IMR-90 (cell line): Measurements from ENCODE around the gene BCL11B. TPM values are rescaled to one million over a fixed set of nuclear protein-coding genes. Genes with fewer than 3 reads are reported as not detected.

Source experiments
- ATAC-seq: fragments of 200-7000 bp; cut with Tn5 transposase; 2 replicates; pipeline ENCODE4 v1.9.1; 2020; ENCODE audit warnings: low read depth, mild to moderate bottlenecking, moderate library complexity
- BruUV-seq: library from RNA; stranded (reverse); fragments of 400-500 nt; replicated peaks from 2 replicates; lab custom pipeline; 2021; lab: Mats Ljungman, UMichigan
- CTCF ChIA-PET: fragments of 300-600 bp; formaldehyde crosslinking; extraction: SDS; loops from one replicate; lab custom pipeline; 2021; ENCODE audit warnings: antibody characterized with exemption; lab: Yijun Ruan, JAX
- POLR2A ChIA-PET: fragments of 300-600 bp; sonication (Branson Sonifier 250); formaldehyde crosslinking; loops from one replicate; lab custom pipeline; 2022; ENCODE audit warnings: antibody characterized with exemption; ENCODE audit not compliant: unreplicated experiment; lab: Charles Lee
- DNase-seq: peaks from one replicate; pipeline ENCODE4 v3.0.0; 2013
- H2AFZ ChIP-seq: replicated peaks from 2 replicates; pipeline ENCODE3; 2013; ENCODE audit warnings: low read length, mild to moderate bottlenecking; ENCODE audit not compliant: poor library complexity
- H2AK5ac ChIP-seq: 2 replicates; pipeline ENCODE4 v1.6.1; 2013; ENCODE audit warnings: low read depth, low read length, inconsistent platforms
- H2AK9ac ChIP-seq: replicated peaks from 2 replicates; pipeline ENCODE3; 2013; ENCODE audit warnings: mild to moderate bottlenecking, low read depth, low read length, moderate library complexity; ENCODE audit not compliant: poor library complexity
- H2BK120ac ChIP-seq: 2 replicates; pipeline ENCODE4 v1.6.1; 2013; ENCODE audit warnings: low read depth, low read length, inconsistent platforms
- H2BK15ac ChIP-seq: 3 replicates; pipeline ENCODE4 v1.6.1; 2013; ENCODE audit warnings: low read depth, low read length, inconsistent platforms
- H2BK20ac ChIP-seq: 2 replicates; pipeline ENCODE4 v1.6.1; 2013; ENCODE audit warnings: low read depth, mild to moderate bottlenecking, inconsistent platforms, low read length, moderate library complexity
- H2BK5ac ChIP-seq: 2 replicates; pipeline ENCODE4 v1.6.1; 2013; ENCODE audit warnings: mild to moderate bottlenecking, low read depth, low read length, inconsistent platforms; ENCODE audit not compliant: poor library complexity, severe bottlenecking
- H3K14ac ChIP-seq: replicated peaks from 2 replicates; pipeline ENCODE4 v1.6.1; 2013; ENCODE audit warnings: low read depth, low read length, inconsistent platforms
- H3K18ac ChIP-seq: 2 replicates; pipeline ENCODE4 v1.6.1; 2013; ENCODE audit warnings: low read depth, low read length, control low read depth
- H3K23ac ChIP-seq: 2 replicates; pipeline ENCODE4 v1.6.1; 2013; ENCODE audit warnings: low read depth, low read length, inconsistent platforms
- H3K27ac ChIP-seq: 2 replicates; pipeline ENCODE4 v1.5.1; 2013; ENCODE audit warnings: mild to moderate bottlenecking, control low read depth, low read length; ENCODE audit not compliant: insufficient read depth
- H3K27me3 ChIP-seq: 2 replicates; pipeline ENCODE4 v1.6.1; 2013; ENCODE audit warnings: low read length; ENCODE audit not compliant: control insufficient read depth, insufficient read depth
- H3K36me3 ChIP-seq: 2 replicates; pipeline ENCODE4 v1.6.1; 2013; ENCODE audit warnings: low read length, mixed read lengths; ENCODE audit not compliant: control insufficient read depth, insufficient read depth
- H3K4ac ChIP-seq: 2 replicates; pipeline ENCODE4 v1.6.1; 2013; ENCODE audit warnings: low read depth, low read length, inconsistent platforms
- H3K4me1 ChIP-seq: 2 replicates; pipeline ENCODE4 v1.6.1; 2013; ENCODE audit warnings: low read length, mixed read lengths; ENCODE audit not compliant: control insufficient read depth, insufficient read depth
- H3K4me2 ChIP-seq: 2 replicates; pipeline ENCODE4 v1.6.1; 2013; ENCODE audit warnings: low read depth, mild to moderate bottlenecking, control low read depth, low read length, moderate library complexity
- H3K4me3 ChIP-seq: 2 replicates; pipeline ENCODE4 v1.5.1; 2013; ENCODE audit warnings: low read depth, mild to moderate bottlenecking, control low read depth, low read length, moderate library complexity; ENCODE audit not compliant: insufficient read depth
- H3K56ac ChIP-seq: 2 replicates; pipeline ENCODE4 v1.6.1; 2013; ENCODE audit warnings: low read length, inconsistent platforms; ENCODE audit not compliant: insufficient read depth; ENCODE audit errors: extremely low read depth
- H3K79me1 ChIP-seq, 2 experiments: 2 replicates each; pipeline ENCODE4 v1.6.1; 2013; ENCODE audit warnings: low read length in 2 of 2, inconsistent platforms in 1 of 2, low read depth in 1 of 2
- H3K9ac ChIP-seq: 2 replicates; pipeline ENCODE4 v1.6.1; 2013; ENCODE audit warnings: low read depth, low read length, control low read depth
- H3K9me1 ChIP-seq: 2 replicates; pipeline ENCODE4 v1.6.1; 2013; ENCODE audit warnings: low read length, inconsistent platforms; ENCODE audit not compliant: insufficient read depth
- H3K9me3 ChIP-seq: 2 replicates; pipeline ENCODE4 v1.6.1; 2013; ENCODE audit warnings: low read length; ENCODE audit not compliant: control insufficient read depth, insufficient read depth
- H4K20me1 ChIP-seq: 2 replicates; pipeline ENCODE4 v1.6.1; 2013; ENCODE audit warnings: low read length, inconsistent platforms; ENCODE audit not compliant: insufficient read depth
- H4K5ac ChIP-seq: 2 replicates; pipeline ENCODE4 v1.6.1; 2013; ENCODE audit warnings: mild to moderate bottlenecking, low read depth, low read length, control low read depth
- H4K8ac ChIP-seq, 2 experiments: 2 replicates each; pipeline ENCODE4 v1.6.1; 2013; ENCODE audit warnings: low read depth in 2 of 2, low read length in 2 of 2, control low read depth in 1 of 2, inconsistent platforms in 1 of 2
- H4K91ac ChIP-seq: 2 replicates; pipeline ENCODE4 v1.6.1; 2013; ENCODE audit warnings: low read depth, low read length, inconsistent platforms; ENCODE audit not compliant: insufficient read depth
- BHLHE40 ChIP-seq: fragments of 150-350 bp; IDR thresholded peaks from 2 replicates; pipeline ENCODE4 v1.6.1; 2016; ENCODE audit warnings: mild to moderate bottlenecking, low read depth, low read length
- CEBPB ChIP-seq: IDR thresholded peaks from 2 replicates; pipeline ENCODE4 v1.6.1; 2012; ENCODE audit warnings: low read depth, low read length, improper control_type of control experiment
- CHD1 ChIP-seq: IDR thresholded peaks from 2 replicates; pipeline ENCODE4 v1.6.1; 2012; ENCODE audit warnings: low read depth, low read length, improper control_type of control experiment
- CTCF ChIP-seq: conservative IDR thresholded peaks from 2 replicates; pipeline ENCODE4 v1.5.1; 2012; ENCODE audit warnings: mild to moderate bottlenecking, low read depth, low read length, improper control_type of control experiment
- ELK1 ChIP-seq: fragments of 150-350 bp; IDR thresholded peaks from 2 replicates; pipeline ENCODE4 v1.6.1; 2016; ENCODE audit warnings: low read depth, mild to moderate bottlenecking, low read length, moderate library complexity, borderline replicate concordance
- FOS ChIP-seq: fragments of 150-350 bp; IDR thresholded peaks from 2 replicates; pipeline ENCODE4 v1.6.1; 2016; ENCODE audit warnings: low read depth, low read length
- MAFK ChIP-seq: IDR thresholded peaks from 2 replicates; pipeline ENCODE4 v1.6.1; 2012; ENCODE audit warnings: low read depth, low read length, improper control_type of control experiment
- MAZ ChIP-seq: IDR thresholded peaks from 2 replicates; pipeline ENCODE4 v1.6.1; 2012; ENCODE audit warnings: low read depth, mild to moderate bottlenecking, low read length, improper control_type of control experiment, moderate library complexity, borderline replicate concordance
- MXI1 ChIP-seq: IDR thresholded peaks from 2 replicates; pipeline ENCODE4 v1.6.1; 2012; ENCODE audit warnings: low read depth, mild to moderate bottlenecking, low read length, moderate library complexity, borderline replicate concordance
- NFE2L2 ChIP-seq: fragments of 150-350 bp; IDR thresholded peaks from 2 replicates; pipeline ENCODE4 v1.6.1; 2016; ENCODE audit warnings: low read depth, mild to moderate bottlenecking, low read length
- POLR2A ChIP-seq: IDR thresholded peaks from 2 replicates; pipeline ENCODE4 v1.6.1; 2012; ENCODE audit warnings: mild to moderate bottlenecking, low read depth, low read length
- RAD21 ChIP-seq: IDR thresholded peaks from 2 replicates; pipeline ENCODE4 v1.6.1; 2012; ENCODE audit warnings: low read length, improper control_type of control experiment
- RCOR1 ChIP-seq: IDR thresholded peaks from 2 replicates; pipeline ENCODE4 v1.6.1; 2012; ENCODE audit warnings: mild to moderate bottlenecking, low read length, improper control_type of control experiment; ENCODE audit not compliant: insufficient replicate concordance
- RFX5 ChIP-seq: IDR thresholded peaks from 2 replicates; pipeline ENCODE4 v1.8.0; 2012; ENCODE audit warnings: low read depth, mild to moderate bottlenecking, low read length, moderate library complexity
- SMC3 ChIP-seq: fragments of 150-350 bp; IDR thresholded peaks from 2 replicates; pipeline ENCODE4 v1.6.1; 2016; ENCODE audit warnings: low read depth, mild to moderate bottlenecking, antibody characterized with exemption, low read length, moderate library complexity
- USF2 ChIP-seq: fragments of 150-350 bp; IDR thresholded peaks from 2 replicates; pipeline ENCODE4 v1.6.1; 2017; ENCODE audit warnings: mild to moderate bottlenecking, antibody characterized with exemption, low read length, low read depth
- WGBS, 2 experiments: methylation state at CpG; one replicate each; pipeline versions ENCODE4 v1.1.5 to v1.1.7; 2013; ENCODE audit warnings: missing lambda C conversion rate in 2 of 2; ENCODE audit not compliant: insufficient read length in 1 of 2; ENCODE audit errors: extremely low coverage in 2 of 2; 5-methylcytosine and 5-hydroxymethylcytosine counted together
- dilution Hi-C: fragments of 300-500 bp; cut with HindIII; formaldehyde crosslinking; loops from one replicate; pipeline ENCODE4 v1.14.3; 2018; ENCODE audit warnings: low sequenced_read_pairs; ENCODE audit not compliant: unreplicated experiment
- in situ Hi-C: fragments of 300-500 bp; cut with MboI; formaldehyde crosslinking; loops from 3 replicates; pipeline ENCODE4 v1.14.3; 2019; ENCODE audit warnings: low sequenced_read_pairs, inconsistent platforms, mixed read lengths
- intact Hi-C: fragments of 100-400 bp; cut with micrococcal nuclease; formaldehyde crosslinking; loops from 2 replicates; pipeline ENCODE4 v1.10.0; 2022
- polyA plus RNA-seq, 3 experiments: library from polyadenylated mRNA; depleted of rRNA; stranded (reverse); fragments of >200 nt; gene quantifications; 2 replicates each; pipeline ENCODE4 v1.2.3, GENCODE V29; 2012; ENCODE audit warnings: low replicate concordance in 1 of 3
- total RNA-seq: library from RNA; depleted of rRNA; stranded (reverse); fragments of >200 nt; gene quantifications from 2 replicates; pipeline ENCODE4 v1.2.3, GENCODE V29; 2012

Gene BCL11B
- total and polyA plus RNA-seq, 2 of the 4 experiments (the other 2 are of a cell fraction): under 0.01 TPM; not detected in 1

- DNase-seq (no peak), ATAC-seq (no peak)
- Histone ChIP-seq H3K36me3 (no peaks in the 10 kb centered on the region), H3K4me3 (no peak overlapping the region), H4K91ac (no peak overlapping the region), H2BK20ac (no peak overlapping the region), H2BK5ac (no peak overlapping the region), H4K5ac (no peak overlapping the region), H3K4me1 (no peaks in the 10 kb centered on the region), H3K9ac (no peak overlapping the region), H4K20me1 (no peaks in the 10 kb centered on the region), H3K9me3 (no peaks in the 10 kb centered on the region), H4K8ac (no peak overlapping the region), H3K18ac (no peak overlapping the region), H3K4me2 (no peak overlapping the region), H2BK120ac (no peak overlapping the region), H2BK15ac (no peak overlapping the region), H2AK5ac (no peak overlapping the region), H3K4ac (no peak overlapping the region), H3K27me3 (peaks cover 2% of the 10 kb centered on the region; the same call in 1 of the 2 replicates), H3K79me1 (no peaks in the 10 kb centered on the region), H3K27ac (no peak overlapping the region), H3K23ac (no peak overlapping the region), H2AK9ac (no peak overlapping the region), H2AFZ (no peak overlapping the region), H3K9me1 (no peaks in the 10 kb centered on the region), H3K14ac (no peak overlapping the region), H3K56ac (no peak overlapping the region)
- no peak for TF ChIP-seq MXI1
- no peak for TF ChIP-seq CEBPB
- no peak for TF ChIP-seq USF2
- TF ChIP-seq CHD1: no peak
- no peak for TF ChIP-seq ELK1
- TF ChIP-seq RCOR1: no peak
- no peak for TF ChIP-seq CTCF
- TF ChIP-seq RAD21: no peak
- no peak for TF ChIP-seq BHLHE40
- no peak for TF ChIP-seq POLR2A
- TF ChIP-seq SMC3: no peak
- no peak for TF ChIP-seq MAZ
- TF ChIP-seq FOS: no peak
- TF ChIP-seq MAFK: no peak
- no peak for TF ChIP-seq RFX5
- no peak for TF ChIP-seq NFE2L2
- dilution Hi-C loops: no loop called here
- no CpG with 5 or more reads among the region's 8 CpGs for WGBS, 2 experiments
- intact Hi-C loops: no loop called here
- ChIA-PET CTCF (no interaction called here), POLR2A (no interaction called here)
- BruUV-seq: no TSS peak
- in situ Hi-C loops: no loop called here
These were observed 43.2 kb upstream of the BCL11B start for GRCh38 chr14:99315197-99315596.
